ENCODE data around the gene DLX5.

DLX5 gene

DNA sequence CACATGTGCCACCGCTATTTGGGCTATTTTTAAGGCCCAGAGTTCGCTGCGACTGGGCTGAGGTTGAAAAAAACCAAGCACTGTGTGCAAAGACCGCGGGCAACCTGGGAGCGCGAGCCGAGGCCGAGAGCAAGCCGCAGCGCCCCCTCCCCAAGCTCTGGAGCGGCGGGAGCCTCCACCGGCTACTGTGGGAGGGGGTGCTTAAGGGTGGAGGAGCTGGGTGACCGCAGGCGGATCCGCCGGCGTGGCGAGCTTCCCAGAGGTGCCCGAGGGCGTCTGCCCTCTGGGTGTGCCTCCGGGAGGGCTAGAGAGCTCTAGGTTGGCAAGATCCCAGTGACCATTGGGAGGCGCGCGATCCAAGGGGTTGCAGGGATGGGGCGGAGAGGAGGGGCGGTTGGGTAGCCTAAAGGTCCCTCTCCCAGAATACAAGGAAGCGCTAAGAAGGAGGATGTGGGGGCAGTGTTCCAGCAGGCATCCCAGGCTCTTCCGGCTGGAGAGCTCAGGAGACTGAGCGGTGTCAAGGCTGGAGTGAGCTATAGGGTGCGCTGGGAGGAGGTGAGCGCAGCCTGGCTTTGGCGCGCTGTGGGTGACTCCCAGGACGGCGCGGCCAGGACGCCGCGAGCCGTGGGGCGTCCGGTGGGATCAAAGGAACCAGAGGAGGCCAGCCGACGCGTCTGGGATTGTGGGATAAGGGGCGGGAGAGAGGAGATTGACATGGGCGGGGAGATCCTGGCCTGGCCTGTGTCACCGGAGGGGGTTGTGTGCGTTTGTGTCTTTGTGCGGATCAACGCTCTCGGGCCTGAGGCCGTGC lies 8.0 kb downstream of the DLX5 start:
- TF ChIP-seq, protein P1, sequence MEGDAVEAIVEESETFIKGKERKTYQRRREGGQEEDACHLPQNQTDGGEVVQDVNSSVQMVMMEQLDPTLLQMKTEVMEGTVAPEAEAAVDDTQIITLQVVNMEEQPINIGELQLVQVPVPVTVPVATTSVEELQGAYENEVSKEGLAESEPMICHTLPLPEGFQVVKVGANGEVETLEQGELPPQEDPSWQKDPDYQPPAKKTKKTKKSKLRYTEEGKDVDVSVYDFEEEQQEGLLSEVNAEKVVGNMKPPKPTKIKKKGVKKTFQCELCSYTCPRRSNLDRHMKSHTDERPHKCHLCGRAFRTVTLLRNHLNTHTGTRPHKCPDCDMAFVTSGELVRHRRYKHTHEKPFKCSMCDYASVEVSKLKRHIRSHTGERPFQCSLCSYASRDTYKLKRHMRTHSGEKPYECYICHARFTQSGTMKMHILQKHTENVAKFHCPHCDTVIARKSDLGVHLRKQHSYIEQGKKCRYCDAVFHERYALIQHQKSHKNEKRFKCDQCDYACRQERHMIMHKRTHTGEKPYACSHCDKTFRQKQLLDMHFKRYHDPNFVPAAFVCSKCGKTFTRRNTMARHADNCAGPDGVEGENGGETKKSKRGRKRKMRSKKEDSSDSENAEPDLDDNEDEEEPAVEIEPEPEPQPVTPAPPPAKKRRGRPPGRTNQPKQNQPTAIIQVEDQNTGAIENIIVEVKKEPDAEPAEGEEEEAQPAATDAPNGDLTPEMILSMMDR (IDR thresholded peaks at IDR 0.05; ENCODE audit: low read depth, low read length, missing control alignments) = no peak
- DNase-seq (ENCODE audit: low read depth) = no peak
- no peak overlapping the region for H3K4me3 ChIP-seq (ENCODE audit: low read depth, low read length)

DNA sequence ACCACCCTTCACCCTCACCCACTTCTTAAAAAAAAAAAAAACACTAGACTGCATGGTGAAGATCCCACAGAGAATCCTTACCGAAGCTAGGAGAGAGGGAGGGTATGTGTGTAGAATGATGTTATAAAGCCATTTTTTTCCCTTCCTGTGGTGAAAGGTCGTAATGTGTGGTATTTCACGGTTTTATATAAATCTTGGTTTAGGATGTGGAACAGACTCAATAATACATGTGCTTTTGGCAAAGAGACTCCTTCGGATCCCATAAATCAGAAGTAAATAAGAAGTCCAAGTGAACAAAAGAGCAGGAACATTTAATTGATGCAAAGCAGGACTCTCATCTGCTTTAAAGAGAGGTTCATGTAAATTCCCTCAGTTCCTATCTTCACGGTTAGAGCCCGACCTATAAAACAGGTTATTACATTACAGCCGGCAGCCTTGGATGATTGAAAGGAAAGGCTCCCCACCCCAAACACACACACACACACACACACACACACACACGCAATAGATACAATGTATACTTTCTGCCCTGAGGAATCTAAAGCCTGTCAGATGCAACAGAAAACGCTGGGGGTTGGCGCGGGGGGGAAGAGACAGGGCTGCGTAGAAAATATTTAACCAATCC lies 8.8 kb downstream of the DLX5 start:
- DNase-seq (ENCODE audit: low read depth) = no peak
- H3K4me3 ChIP-seq (ENCODE audit: low read depth, low read length) = no peak overlapping the region
- TF ChIP-seq, protein P1 (IDR thresholded peaks at IDR 0.05; ENCODE audit: low read depth, low read length, missing control alignments) = no peak

DNA sequence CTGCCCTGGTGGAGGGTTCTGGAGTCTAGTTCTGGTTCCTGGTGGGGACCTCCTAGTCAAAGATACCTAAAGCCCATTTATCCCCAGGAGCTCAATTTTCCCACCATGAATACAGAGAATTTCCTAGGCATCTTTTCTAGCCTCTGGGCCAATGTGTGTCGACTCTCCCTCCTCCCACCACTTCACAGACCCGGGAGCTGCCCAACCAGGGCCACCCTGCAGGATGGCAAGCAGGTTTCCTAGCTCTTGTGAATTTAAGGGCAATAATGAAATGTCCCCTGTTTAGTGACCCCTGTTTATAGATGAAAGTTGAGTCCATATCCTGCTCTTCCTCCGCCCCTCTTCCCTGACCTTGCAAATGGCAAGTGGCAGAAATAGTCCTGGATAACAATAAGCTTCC lies 9.4 kb downstream of the DLX5 start:
- no peak overlapping the region for H3K4me3 ChIP-seq (ENCODE audit: low read depth, low read length)
- TF ChIP-seq, protein P1 (IDR thresholded peaks at IDR 0.05; ENCODE audit: low read depth, low read length, missing control alignments) = no peak
- no peak for DNase-seq (ENCODE audit: low read depth)

DNA sequence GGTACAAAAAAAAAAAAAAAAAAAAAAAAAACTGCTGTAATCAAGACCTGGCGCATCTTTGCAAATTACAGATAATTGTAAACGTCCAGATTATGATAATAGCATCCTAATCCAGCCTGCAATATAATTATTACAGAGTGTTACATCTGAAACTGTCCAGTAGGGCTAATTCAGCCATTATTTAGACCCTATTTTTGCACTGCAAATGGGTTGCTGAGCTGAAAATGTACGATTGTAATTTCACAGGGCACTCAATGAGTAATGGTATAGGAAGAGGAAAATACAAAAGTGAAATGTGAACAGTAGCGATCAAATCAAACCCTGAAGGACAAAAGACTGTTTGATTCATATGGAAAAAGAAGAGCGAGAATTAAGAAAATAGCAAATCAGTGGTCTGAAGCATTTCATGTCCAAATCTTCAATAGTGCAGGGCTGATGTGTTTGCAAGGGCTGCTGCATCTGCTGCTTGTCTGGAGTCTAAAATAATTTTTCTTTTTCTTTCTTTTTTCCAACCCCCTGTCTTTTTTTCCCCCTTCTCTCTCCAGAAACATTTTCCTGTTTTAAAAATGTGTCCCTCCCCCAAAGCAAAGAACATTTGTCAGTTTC lies 10.4 kb downstream of the DLX5 start:
- TF ChIP-seq, protein P1 (IDR thresholded peaks at IDR 0.05; ENCODE audit: low read depth, low read length, missing control alignments) = no peak
- no peak for DNase-seq (ENCODE audit: low read depth)
- H3K4me3 ChIP-seq (ENCODE audit: low read depth, low read length) = no peak overlapping the region

DNA sequence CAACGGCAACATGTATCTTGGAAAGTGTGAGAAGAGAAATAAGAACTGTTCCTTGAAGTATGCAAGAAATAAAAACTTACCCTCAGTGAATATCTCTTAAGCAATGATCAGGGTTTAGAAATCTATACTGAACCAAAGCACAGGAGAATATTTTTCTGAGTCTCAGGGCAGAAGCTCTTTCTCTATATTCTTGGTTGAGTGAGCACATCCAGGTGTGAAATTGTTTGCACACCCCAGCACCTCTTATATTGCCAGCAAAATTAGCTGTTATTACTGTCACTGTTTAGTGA lies 10.8 kb downstream of the DLX5 start:
- H3K4me3 ChIP-seq (ENCODE audit: low read depth, low read length) = no peak overlapping the region
- DNase-seq (ENCODE audit: low read depth) = no peak
- TF ChIP-seq, protein P1 (IDR thresholded peaks at IDR 0.05; ENCODE audit: low read depth, low read length, missing control alignments) = no peak

DNA sequence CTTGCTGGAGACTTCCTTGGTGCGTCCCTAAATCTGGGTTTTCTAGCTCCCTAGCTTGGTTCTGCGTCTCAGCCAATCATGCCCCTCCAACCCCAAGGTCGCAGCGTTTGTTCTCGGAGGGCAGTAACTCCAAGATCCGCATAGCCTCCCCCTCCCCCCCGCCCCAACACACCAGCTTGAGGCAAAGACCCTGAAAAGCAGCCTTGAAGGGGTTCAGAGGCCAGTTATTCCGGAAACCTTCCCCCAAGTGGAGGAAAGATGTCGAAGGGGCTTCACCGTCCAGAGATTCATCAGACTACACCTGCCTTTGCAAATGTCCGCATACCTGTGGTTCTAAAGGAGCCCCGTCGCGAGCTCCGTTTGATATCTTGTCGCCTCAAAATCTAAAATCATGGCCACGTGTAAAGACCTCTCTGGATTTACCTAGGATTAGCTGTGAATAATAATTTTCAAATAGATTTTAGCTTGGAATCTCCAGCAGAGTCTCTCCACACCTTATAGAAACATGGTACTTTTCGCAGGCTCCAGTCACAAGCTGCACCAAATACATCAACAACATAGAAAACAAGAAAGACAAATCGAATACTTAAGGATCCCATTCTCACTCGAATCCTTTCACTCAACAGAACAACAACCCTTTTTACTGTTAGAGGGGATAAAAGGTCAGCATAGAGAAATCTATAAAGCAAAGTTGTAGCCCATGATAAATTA lies 11.3 kb downstream of the DLX5 start:
- TF ChIP-seq, protein P1 (IDR thresholded peaks at IDR 0.05; ENCODE audit: low read depth, low read length, missing control alignments) = no peak
- no peak overlapping the region for H3K4me3 ChIP-seq (ENCODE audit: low read depth, low read length)
- DNase-seq (ENCODE audit: low read depth) = no peak

Data from GM12864 (cell line).